GM23338 (cell line): Measurements from ENCODE around the gene AIG1. TPM values are rescaled to one million over a fixed set of nuclear protein-coding genes. Genes with fewer than 3 reads are reported as not detected.

Experiments
- ATAC-seq: fragments of 200-7000 bp; cut with Tn5 transposase; 3 replicates; pipeline ENCODE4 v1.9.1; 2020
- DNase-seq: peaks from one replicate; pipeline ENCODE4 v3.0.0-alpha.2; 2015; ENCODE audit warnings: low spot score
- H2AFZ ChIP-seq: fragments of 200-600 bp; sonication (generic); 2 replicates; pipeline ENCODE4 v1.8.0; 2016; ENCODE audit warnings: antibody characterized with exemption, mild to moderate bottlenecking, moderate library complexity
- H3F3A ChIP-seq: fragments of 200-600 bp; sonication (generic); replicated peaks from 2 replicates; pipeline ENCODE4 v1.8.0; 2017; ENCODE audit warnings: antibody characterized with exemption, mixed run types, low read depth
- H3K27ac ChIP-seq: fragments of 200-600 bp; sonication (generic); 2 replicates; pipeline ENCODE4 v1.6.1; 2016; ENCODE audit warnings: low read depth
- H3K27me3 ChIP-seq: fragments of 200-600 bp; sonication (generic); 2 replicates; pipeline ENCODE4 v1.8.0; 2016; ENCODE audit warnings: mild to moderate bottlenecking, mixed run types, moderate library complexity; ENCODE audit not compliant: insufficient read depth
- H3K36me3 ChIP-seq: fragments of 200-600 bp; sonication (generic); 2 replicates; pipeline ENCODE4 v1.8.0; 2016; ENCODE audit warnings: mild to moderate bottlenecking; ENCODE audit not compliant: insufficient read depth
- H3K4me1 ChIP-seq: fragments of 200-600 bp; sonication (generic); 2 replicates; pipeline ENCODE4 v1.8.0; 2016; ENCODE audit warnings: mild to moderate bottlenecking, moderate library complexity; ENCODE audit not compliant: insufficient read depth
- H3K4me2 ChIP-seq: fragments of 200-600 bp; sonication (generic); 2 replicates; pipeline ENCODE4 v1.7.1; 2017; ENCODE audit warnings: mixed run types
- H3K4me3 ChIP-seq: fragments of 200-600 bp; sonication (generic); 2 replicates; pipeline ENCODE4 v1.6.1; 2016; ENCODE audit warnings: mixed run types
- H3K79me2 ChIP-seq: fragments of 200-600 bp; sonication (generic); replicated peaks from 2 replicates; pipeline ENCODE4 v1.8.0; 2017; ENCODE audit warnings: mild to moderate bottlenecking; ENCODE audit not compliant: insufficient read depth
- H3K9me2 ChIP-seq: fragments of 200-600 bp; sonication (generic); 2 replicates; pipeline ENCODE4 v1.8.0; 2017; ENCODE audit not compliant: insufficient read depth
- H4K20me1 ChIP-seq: fragments of 200-600 bp; sonication (generic); replicated peaks from 2 replicates; pipeline ENCODE4 v1.8.0; 2017; ENCODE audit warnings: mild to moderate bottlenecking; ENCODE audit not compliant: insufficient read depth
- H3K27ac Mint-ChIP-seq: 2 replicates; pipeline ENCODE4 v1.8.0; 2020; ENCODE audit warnings: inconsistent platforms, mild to moderate bottlenecking, moderate library complexity, mixed read lengths
- H3K27me3 Mint-ChIP-seq: 3 replicates; pipeline ENCODE4 v1.8.0; 2022; ENCODE audit warnings: low read depth, mild to moderate bottlenecking, moderate library complexity, mixed read lengths, inconsistent platforms; ENCODE audit not compliant: insufficient read depth, poor library complexity
- H3K36me3 Mint-ChIP-seq: 3 replicates; pipeline ENCODE4 v1.8.0; 2021; ENCODE audit warnings: low read depth, mild to moderate bottlenecking, inconsistent platforms, moderate library complexity, mixed read lengths
- H3K4me1 Mint-ChIP-seq: 3 replicates; pipeline ENCODE4 v1.8.0; 2020; ENCODE audit warnings: mild to moderate bottlenecking, inconsistent platforms, mixed read lengths
- H3K4me3 Mint-ChIP-seq: 3 replicates; pipeline ENCODE4 v1.8.0; 2021; ENCODE audit warnings: moderate library complexity, mild to moderate bottlenecking, inconsistent platforms, mixed read lengths
- H3K9me3 Mint-ChIP-seq: 3 replicates; pipeline ENCODE4 v1.8.0; 2020; ENCODE audit warnings: moderate library complexity, mild to moderate bottlenecking, inconsistent platforms, mixed read lengths
- CREB1 ChIP-seq: fragments of 250-450 bp; sonication (Bioruptor Pico); IDR thresholded peaks from 2 replicates; pipeline ENCODE4 v1.5.0; 2020; ENCODE audit warnings: low read depth, mild to moderate bottlenecking, moderate library complexity
- CTCF ChIP-seq, 2 experiments: fragments of 200-600 bp in 1 of 2; sonication (generic) in 1 of 2; conservative IDR thresholded peaks; 2 replicates each; pipeline versions ENCODE4 v1.5.1 to v1.6.1; 2016 to 2017; ENCODE audit warnings: antibody characterized with exemption in 2 of 2, low read depth in 2 of 2, mild to moderate bottlenecking in 2 of 2, moderate library complexity in 1 of 2
- EZH2 ChIP-seq: fragments of 200-600 bp; sonication (generic); IDR thresholded peaks from one replicate; pipeline ENCODE4 v1.8.0; 2017; ENCODE audit warnings: antibody characterized with exemption, mild to moderate bottlenecking, low read depth; ENCODE audit not compliant: unreplicated experiment
- EZH2phosphoT487 ChIP-seq: fragments of 200-600 bp; sonication (generic); IDR thresholded peaks from one replicate; pipeline ENCODE4 v1.8.1; 2018; ENCODE audit warnings: antibody characterized with exemption; ENCODE audit not compliant: unreplicated experiment
- NANOG ChIP-seq: IDR thresholded peaks from 2 replicates; pipeline ENCODE4 v1.6.1; 2016; ENCODE audit warnings: antibody characterized with exemption, borderline replicate concordance
- POLR2AphosphoS5 ChIP-seq: IDR thresholded peaks from 2 replicates; pipeline ENCODE4 v1.6.1; 2016; ENCODE audit warnings: antibody characterized with exemption, low read depth
- REST ChIP-seq: IDR thresholded peaks from one replicate; pipeline ENCODE4 v1.6.1; 2018; ENCODE audit warnings: antibody characterized with exemption; ENCODE audit not compliant: unreplicated experiment
- STAT1 ChIP-seq: IDR thresholded peaks from one replicate; pipeline ENCODE4 v1.6.1; 2016; ENCODE audit warnings: antibody characterized with exemption; ENCODE audit not compliant: unreplicated experiment
- ZNF114 ChIP-seq: fragments of 250-450 bp; sonication (Bioruptor Pico); IDR thresholded peaks from 2 replicates; pipeline ENCODE4 v1.5.0; 2020; ENCODE audit warnings: mild to moderate bottlenecking, moderate library complexity
- ZNF331 ChIP-seq: fragments of 250-450 bp; sonication (Bioruptor Pico); IDR thresholded peaks from 2 replicates; pipeline ENCODE4 v1.5.0; 2020; ENCODE audit warnings: low read depth, mild to moderate bottlenecking, moderate library complexity
- ZNF462 ChIP-seq: fragments of 250-450 bp; sonication (Bioruptor Pico); IDR thresholded peaks from 2 replicates; pipeline ENCODE4 v1.5.0; 2020; ENCODE audit warnings: mild to moderate bottlenecking, moderate library complexity
- polyA plus RNA-seq: library from polyadenylated mRNA; unstranded; fragments of >200 nt; fragmentation: Nextera tagmentation; extraction: Ambion mirVana; gene quantifications from 2 replicates; pipeline ENCODE4 v1.2.1, GENCODE V29; 2016
- total RNA-seq: library from RNA; depleted of rRNA; stranded (reverse); fragments of >200 nt; shearing (Covaris generic); gene quantifications from 2 replicates; pipeline ENCODE4 v1.2.3, GENCODE V29; 2014

The AIG1 gene
- total and polyA plus RNA-seq, 2 experiments from 2014 or later, result 65.2 to 88.4 TPM

- H3K79me2 ChIP-seq, result no peaks in the 10 kb centered on the region
- ATAC-seq (no peak), DNase-seq (no peak)
- no peaks in the 10 kb centered on the region for H3K27me3 Mint-ChIP-seq
- no peak overlapping the region for H3K4me3 Mint-ChIP-seq
- no peak overlapping the region for H3K27ac Mint-ChIP-seq
- no peaks in the 10 kb centered on the region for H3K4me1 Mint-ChIP-seq
- no peaks in the 10 kb centered on the region for H3F3A ChIP-seq
- no peak overlapping the region for H3K4me2 ChIP-seq
- H3K27ac ChIP-seq, result no peak overlapping the region
- no peak overlapping the region for H3K4me3 ChIP-seq
- H3K27me3 ChIP-seq, result no peaks in the 10 kb centered on the region
- H3K9me2 ChIP-seq, result 0 out of 2 replicates have a peak, but pooled peaks cover 4% of the 10 kb centered on the region
- no peaks in the 10 kb centered on the region for H3K4me1 ChIP-seq
- peaks cover 12% of the 10 kb centered on the region for H3K36me3 Mint-ChIP-seq
- TF ChIP-seq POLR2AphosphoS5 (no peak), NANOG (no peak), REST (no peak), ZNF331 (no peak), EZH2 (no peak), ZNF114 (no peak), EZH2phosphoT487 (no peak)
- no peaks in the 10 kb centered on the region for H3K36me3 ChIP-seq
- H3K9me3 Mint-ChIP-seq, result peaks cover 6% of the 10 kb centered on the region; the same call in 2 of the 3 replicates
- H2AFZ ChIP-seq, result no peak overlapping the region
- H4K20me1 ChIP-seq, result no peaks in the 10 kb centered on the region
Measured at GRCh38 chr6:143247586-143247985, 186.9 kb downstream of the AIG1 start.

- no peaks in the 10 kb centered on the region for H3K27me3 ChIP-seq
- no peaks in the 10 kb centered on the region for H3K4me1 ChIP-seq
- Mint-ChIP-seq H3K4me3 (no peak overlapping the region), H3K36me3 (peaks cover 12% of the 10 kb centered on the region), H3K9me3 (peaks cover 6% of the 10 kb centered on the region; the same call in 2 of the 3 replicates), H3K27ac (no peak overlapping the region), H3K27me3 (no peaks in the 10 kb centered on the region), H3K4me1 (no peaks in the 10 kb centered on the region)
- no peak overlapping the region for H2AFZ ChIP-seq
- no peaks in the 10 kb centered on the region for H4K20me1 ChIP-seq
- DNase-seq (no peak), ATAC-seq (no peak)
- no peaks in the 10 kb centered on the region for H3F3A ChIP-seq
- H3K27ac ChIP-seq, result no peak overlapping the region
- H3K4me2 ChIP-seq, result no peak overlapping the region
- H3K36me3 ChIP-seq, result no peaks in the 10 kb centered on the region
- H3K79me2 ChIP-seq, result no peaks in the 10 kb centered on the region
- H3K4me3 ChIP-seq, result no peak overlapping the region
- H3K9me2 ChIP-seq, result 0 out of 2 replicates have a peak, but pooled peaks cover 4% of the 10 kb centered on the region
- TF ChIP-seq CTCF (conservative IDR thresholded peaks at IDR 0.05; ENCODE audit: low read depth in 2 of 2), result no peak
- no peak for TF ChIP-seq STAT1
- no peak for TF ChIP-seq EZH2phosphoT487
- TF ChIP-seq ZNF331, result no peak
- TF ChIP-seq CREB1 (CRISPR knock-in tag), result no peak
- no peak for TF ChIP-seq POLR2AphosphoS5
- TF ChIP-seq ZNF462 (CRISPR knock-in tag), result no peak
Measured at GRCh38 chr6:143248359-143248758, 187.7 kb downstream of the AIG1 start.
